ENCODE measurements around the gene SSC5D. TPM values are rescaled to one million over a fixed set of nuclear protein-coding genes. Genes with fewer than 3 reads are reported as not detected.

SSC5D gene
- total RNA-seq, 1 donor from 2014 or later: 0.33 TPM

DNA sequence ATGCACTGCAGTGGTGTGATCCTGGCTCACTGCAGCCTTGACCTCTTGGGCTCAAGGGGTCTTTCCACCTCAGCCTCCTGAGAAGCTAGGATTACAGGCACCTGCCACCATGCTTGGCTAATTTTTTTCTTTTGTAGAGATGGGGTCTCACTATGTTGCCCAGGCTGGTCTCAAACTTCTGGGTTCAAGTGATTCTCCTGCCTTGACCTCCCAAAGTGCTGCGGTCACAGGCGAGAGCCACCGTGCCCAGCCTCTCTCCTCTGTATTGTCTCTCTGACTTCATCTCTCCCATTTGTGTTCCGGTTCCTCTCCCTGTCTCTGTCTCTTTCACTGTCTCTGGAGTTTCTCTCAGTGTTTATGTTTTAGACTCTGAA, 22.0 kb upstream of the SSC5D start:
- no peaks in the 10 kb centered on the region for H3K36me3 ChIP-seq (ENCODE audit: control insufficient read depth, insufficient read depth, low read length)
- H3K4me3 ChIP-seq (ENCODE audit: low read depth, low read length): no peak overlapping the region
- TF ChIP-seq, protein P1, sequence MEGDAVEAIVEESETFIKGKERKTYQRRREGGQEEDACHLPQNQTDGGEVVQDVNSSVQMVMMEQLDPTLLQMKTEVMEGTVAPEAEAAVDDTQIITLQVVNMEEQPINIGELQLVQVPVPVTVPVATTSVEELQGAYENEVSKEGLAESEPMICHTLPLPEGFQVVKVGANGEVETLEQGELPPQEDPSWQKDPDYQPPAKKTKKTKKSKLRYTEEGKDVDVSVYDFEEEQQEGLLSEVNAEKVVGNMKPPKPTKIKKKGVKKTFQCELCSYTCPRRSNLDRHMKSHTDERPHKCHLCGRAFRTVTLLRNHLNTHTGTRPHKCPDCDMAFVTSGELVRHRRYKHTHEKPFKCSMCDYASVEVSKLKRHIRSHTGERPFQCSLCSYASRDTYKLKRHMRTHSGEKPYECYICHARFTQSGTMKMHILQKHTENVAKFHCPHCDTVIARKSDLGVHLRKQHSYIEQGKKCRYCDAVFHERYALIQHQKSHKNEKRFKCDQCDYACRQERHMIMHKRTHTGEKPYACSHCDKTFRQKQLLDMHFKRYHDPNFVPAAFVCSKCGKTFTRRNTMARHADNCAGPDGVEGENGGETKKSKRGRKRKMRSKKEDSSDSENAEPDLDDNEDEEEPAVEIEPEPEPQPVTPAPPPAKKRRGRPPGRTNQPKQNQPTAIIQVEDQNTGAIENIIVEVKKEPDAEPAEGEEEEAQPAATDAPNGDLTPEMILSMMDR (IDR thresholded peaks at IDR 0.05; ENCODE audit: insufficient read depth, low read length, poor library complexity, severe bottlenecking): no peak
- peaks cover 8% of the 10 kb centered on the region for H3K27me3 ChIP-seq (ENCODE audit: control insufficient read depth, insufficient read depth, low read length)
- DNase-seq (ENCODE audit: low read depth): no peak

DNA sequence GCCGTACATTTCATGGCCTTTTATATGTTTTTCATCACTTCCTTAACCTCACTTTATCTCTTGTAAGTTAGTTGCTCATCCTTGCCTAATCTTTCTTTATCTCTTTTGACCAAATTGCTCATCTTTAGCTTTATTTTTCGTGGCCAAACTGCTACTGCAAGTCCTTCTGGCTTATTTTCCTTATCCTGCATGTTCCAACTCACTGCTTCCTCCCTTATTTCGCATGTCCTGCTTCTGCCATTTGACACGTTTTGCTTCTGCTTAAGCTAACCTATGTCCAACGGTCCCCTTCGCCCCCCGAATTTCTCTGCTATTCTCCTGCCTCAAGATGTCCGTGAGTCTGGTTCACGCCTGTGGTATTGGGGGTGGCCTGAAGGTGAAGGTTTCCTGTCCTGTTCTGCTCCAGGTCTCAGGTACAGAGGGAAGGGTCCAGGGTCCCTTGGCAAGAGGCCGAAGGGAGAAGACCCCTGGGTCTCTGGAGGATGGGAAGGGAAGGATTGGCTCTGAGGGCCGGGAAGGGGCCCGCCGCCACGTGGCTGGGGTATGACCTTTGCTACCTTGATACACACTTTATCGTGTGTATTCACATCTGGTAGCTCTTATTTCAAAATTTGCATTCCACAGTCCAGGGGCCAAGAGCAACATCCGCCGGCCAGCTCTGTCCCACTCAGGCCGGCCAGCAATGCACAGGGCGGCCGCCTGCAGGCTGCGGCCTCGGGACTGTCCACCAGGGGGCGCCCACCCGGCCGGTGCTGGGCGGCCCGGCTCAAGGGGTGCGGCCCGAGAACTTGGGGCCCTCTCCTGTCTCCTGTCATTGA, 20.8 kb upstream of the SSC5D start:
- TF ChIP-seq, protein P1 (IDR thresholded peaks at IDR 0.05; ENCODE audit: insufficient read depth, low read length, poor library complexity, severe bottlenecking): peak; percentile 69
- peaks cover 8% of the 10 kb centered on the region for H3K27me3 ChIP-seq (ENCODE audit: control insufficient read depth, insufficient read depth, low read length)
- no peak overlapping the region for H3K4me3 ChIP-seq (ENCODE audit: low read depth, low read length)
- no peaks in the 10 kb centered on the region for H3K36me3 ChIP-seq (ENCODE audit: control insufficient read depth, insufficient read depth, low read length)
- no peak for DNase-seq (ENCODE audit: low read depth)

DNA sequence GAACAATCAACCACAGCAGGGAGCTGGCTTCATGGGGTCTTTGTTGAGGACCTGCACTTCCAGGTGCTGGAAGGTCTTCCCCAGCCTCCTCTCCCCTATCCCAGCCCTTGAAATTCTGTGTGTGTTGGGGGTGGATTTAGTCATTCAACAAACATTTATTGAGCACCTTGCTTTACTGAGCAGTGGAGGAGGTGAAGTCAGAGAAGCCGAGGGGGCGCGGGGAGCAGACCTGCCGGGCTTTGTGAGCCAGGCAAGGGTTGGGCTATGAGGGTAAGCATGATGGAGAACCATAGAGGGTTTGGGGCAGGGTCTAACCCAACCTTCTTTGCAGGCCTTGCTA, 20.2 kb upstream of the SSC5D start:
- Histone ChIP-seq H3K4me3 (ENCODE audit: low read depth, low read length) (no peak overlapping the region), H3K36me3 (ENCODE audit: control insufficient read depth, insufficient read depth, low read length) (no peaks in the 10 kb centered on the region), H3K27me3 (ENCODE audit: control insufficient read depth, insufficient read depth, low read length) (peaks cover 8% of the 10 kb centered on the region)
- DNase-seq (ENCODE audit: low read depth): no peak
- TF ChIP-seq, protein P1 (IDR thresholded peaks at IDR 0.05; ENCODE audit: insufficient read depth, low read length, poor library complexity, severe bottlenecking): no peak

DNA sequence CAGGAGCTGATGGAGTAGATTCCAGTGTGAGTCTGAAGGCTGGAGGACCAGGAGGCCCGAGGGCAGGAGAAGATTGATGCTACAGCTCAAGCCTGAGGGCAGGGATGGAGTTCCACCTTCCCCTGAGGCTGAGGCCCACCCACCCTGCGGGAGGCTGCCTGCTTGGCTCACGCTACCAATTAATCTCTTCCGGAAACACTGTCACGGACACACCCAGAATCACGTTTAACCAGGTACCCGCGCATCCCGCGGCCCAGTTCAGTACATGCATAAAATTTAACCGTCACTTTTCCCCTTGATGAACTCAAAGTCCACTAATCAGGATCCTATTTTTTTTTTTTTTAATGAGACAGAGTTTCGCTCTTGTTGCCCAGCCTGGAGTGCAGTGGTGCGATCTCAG, 17.0 kb upstream of the SSC5D start:
- DNase-seq (ENCODE audit: low read depth): no peak
- H3K27me3 ChIP-seq (ENCODE audit: control insufficient read depth, insufficient read depth, low read length): no peaks in the 10 kb centered on the region
- no peaks in the 10 kb centered on the region for H3K36me3 ChIP-seq (ENCODE audit: control insufficient read depth, insufficient read depth, low read length)
- TF ChIP-seq, protein P1 (IDR thresholded peaks at IDR 0.05; ENCODE audit: insufficient read depth, low read length, poor library complexity, severe bottlenecking): no peak
- no peak overlapping the region for H3K4me3 ChIP-seq (ENCODE audit: low read depth, low read length)

DNA sequence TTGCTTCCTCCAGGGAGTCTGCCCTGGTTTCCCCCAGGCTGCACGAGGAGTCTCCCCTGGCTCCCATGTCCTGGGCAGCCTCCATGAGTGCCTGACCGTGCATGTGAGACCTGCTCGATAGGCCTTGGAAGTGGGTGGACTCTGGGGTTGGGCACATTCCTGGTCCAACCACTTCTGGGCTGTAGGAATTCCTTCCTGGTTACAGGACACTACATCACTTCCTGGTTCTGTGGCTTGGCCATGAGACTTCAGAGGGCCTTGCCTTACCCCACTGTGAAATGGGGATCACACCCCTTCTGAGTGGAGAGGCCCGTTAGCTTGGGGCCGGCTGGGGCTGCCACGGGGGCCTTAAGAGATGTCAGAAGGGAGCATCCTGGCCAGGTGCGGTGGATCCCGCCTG, 15.8 kb upstream of the SSC5D start:
- H3K27me3 ChIP-seq (ENCODE audit: control insufficient read depth, insufficient read depth, low read length): no peaks in the 10 kb centered on the region
- peak; percentile 73 for DNase-seq (ENCODE audit: low read depth)
- H3K36me3 ChIP-seq (ENCODE audit: control insufficient read depth, insufficient read depth, low read length): no peaks in the 10 kb centered on the region
- no peak overlapping the region for H3K4me3 ChIP-seq (ENCODE audit: low read depth, low read length)
- TF ChIP-seq, protein P1 (IDR thresholded peaks at IDR 0.05; ENCODE audit: insufficient read depth, low read length, poor library complexity, severe bottlenecking): no peak

Measured in kidney epithelial cell (primary cell).